Stimulated activated CD4-positive, alpha-beta T cell treated with anti-CD3 and anti-CD28 coated beads, Interleukin-12 subunit alpha, Interleukin-12 subunit beta, amount 100 ng/mL, for 24 hours (primary cell): ENCODE data around the gene IFI44L.
A peak's percentile ranks its signal among the peaks of the same experiment; 100 is the strongest.

Experiments
- DNase-seq, 2 experiments: peaks; one replicate each; pipeline ENCODE4 v3.0.0-alpha.2; 2020; ENCODE audit warnings: low read depth in 2 of 2

Gene IFI44L

DNA sequence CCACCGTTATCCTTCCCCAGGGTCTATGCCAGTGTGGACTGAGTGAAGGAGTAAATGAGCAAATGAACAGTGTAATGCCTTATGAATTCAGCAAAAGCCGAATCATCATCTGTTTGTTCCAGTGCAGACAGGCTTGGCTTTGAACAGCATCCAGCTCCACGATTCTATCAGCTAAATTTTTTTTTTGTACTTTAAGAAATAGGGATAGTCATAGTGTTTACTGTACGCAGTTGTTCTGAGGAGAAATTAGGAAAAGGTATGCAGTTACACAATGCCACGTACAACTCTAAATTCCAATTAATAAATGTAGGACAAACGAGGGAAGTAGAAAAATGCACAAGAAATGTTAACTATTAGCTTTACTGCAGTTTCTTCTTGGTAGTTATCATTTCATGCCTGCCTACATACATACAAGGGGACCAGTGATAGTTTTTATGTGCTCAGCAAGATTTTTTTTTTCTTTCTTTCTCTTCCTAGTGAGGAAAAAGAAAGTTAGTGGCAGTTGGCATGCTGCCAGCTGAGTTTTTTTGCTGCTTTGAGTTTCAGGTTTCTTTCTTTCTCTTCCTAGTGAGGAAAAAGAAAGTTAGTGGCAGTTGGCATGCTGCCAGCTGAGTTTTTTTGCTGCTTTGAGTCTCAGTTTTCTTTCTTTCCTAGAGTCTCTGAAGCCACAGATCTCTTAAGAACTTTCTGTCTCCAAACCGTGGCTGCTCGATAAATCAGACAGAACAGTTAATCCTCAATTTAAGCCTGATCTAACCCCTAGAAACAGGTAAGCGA is at the start of gene IFI44L:
TSS of gene IFI44L (plus strand) at position 646 of the 777 bp plus-strand sequence. CDS start 7,468 bp downstream, outside the sequence.
- DNase-seq: peak; percentile 43 to 46

DNA sequence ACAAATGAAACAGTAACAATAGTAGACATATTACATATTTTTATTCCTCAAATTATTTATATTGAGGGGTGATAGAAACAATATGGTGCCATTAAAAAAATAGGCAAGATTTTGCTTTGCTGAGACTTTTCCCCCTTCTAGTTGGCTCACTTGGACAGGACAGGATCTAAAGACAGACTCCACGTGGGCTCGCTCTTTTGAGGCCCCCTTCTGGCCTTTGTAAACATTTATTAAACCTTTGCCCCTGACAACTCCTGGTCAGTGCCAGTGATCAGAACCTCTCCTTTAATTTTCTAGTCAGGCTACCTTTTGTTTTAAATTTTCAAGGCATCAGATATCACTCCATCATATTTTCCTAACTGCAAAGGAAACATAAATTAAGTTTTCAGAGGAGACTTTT is 49.7 kb upstream of the IFI44L start:
- DNase-seq: no peak

DNA sequence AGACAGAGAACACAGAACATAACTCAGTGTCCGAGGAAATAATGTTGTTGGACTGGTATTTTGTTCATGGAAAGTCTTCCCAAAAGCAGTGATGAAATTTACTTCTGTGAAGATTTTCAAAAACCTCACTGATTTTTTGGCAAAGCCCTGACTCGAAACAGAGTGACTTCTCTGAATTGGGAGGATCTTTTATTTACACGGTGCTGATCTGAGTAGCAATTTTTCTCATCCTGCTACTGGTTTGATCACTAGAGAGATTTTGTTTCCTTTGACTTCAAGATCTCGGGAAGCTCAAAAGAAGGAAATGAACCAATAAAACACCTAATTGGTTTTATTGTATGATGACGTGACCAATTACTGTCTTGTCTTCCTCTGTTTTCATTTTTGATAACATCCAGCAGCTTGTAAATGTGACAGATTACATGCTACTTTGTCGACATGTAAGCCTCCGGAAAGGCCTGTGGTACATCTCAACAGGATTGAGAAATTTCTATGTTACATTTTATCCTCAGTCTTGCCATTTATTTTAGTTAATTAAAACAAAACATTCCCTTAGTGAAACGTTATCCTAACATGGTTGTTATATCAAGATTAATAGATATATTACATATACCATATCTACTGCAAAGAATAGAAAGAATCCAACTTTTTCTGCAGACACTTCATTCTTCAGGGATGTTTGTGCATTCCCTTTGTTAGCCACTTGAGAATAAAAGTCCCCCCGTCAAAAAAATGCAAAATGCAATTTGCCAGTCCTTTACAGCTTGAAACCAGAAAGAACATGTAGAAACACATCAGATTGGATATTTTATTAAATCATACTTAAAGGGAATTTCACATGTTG is 42.8 kb upstream of the IFI44L start:
- DNase-seq: no peak

- DNase-seq: no peak
Observed at GRCh38 chr1:78586572-78586971, 33.7 kb upstream of the IFI44L start.

DNA sequence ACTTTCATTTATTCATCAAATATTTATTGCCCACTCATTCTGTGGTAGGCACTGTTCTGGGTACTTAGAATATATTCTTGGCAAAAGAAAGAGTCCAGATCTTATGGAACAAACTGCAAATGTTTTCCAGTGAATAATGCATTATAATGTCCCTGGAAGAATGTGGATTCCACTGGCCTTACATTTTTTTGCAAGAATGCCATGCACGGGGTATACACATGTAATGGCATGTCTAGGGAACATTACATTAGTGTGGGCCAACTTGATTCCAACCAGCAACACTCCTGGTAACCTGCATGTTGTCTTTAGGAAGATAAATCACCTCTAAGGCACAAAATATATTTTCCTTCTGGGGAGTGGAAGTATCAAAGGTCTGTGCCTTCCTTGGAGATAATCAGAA is 33.0 kb upstream of the IFI44L start:
- DNase-seq: no peak

DNA sequence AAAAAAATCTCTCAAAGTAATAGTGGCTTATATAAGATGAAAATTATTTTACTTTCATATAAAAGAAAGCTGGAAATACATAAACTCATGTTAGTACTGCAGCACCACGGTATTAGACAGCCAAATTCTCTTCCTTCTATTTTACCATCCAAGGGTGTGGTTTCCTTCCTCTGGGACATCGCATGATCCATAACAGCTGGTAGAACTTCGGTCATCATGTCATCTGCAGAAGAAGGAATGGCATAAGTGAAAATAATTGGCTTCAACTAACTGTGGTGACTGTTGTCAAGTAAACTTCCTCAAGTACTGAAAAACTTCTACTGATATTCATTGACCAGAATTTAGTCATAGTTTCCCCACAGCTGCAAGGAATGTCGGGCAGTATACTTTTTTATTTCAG is 28.3 kb upstream of the IFI44L start:
- DNase-seq: no peak

GRCh38 chr1:78599294-78599693 is 21.0 kb upstream of the IFI44L start:
- no peak for DNase-seq

DNA sequence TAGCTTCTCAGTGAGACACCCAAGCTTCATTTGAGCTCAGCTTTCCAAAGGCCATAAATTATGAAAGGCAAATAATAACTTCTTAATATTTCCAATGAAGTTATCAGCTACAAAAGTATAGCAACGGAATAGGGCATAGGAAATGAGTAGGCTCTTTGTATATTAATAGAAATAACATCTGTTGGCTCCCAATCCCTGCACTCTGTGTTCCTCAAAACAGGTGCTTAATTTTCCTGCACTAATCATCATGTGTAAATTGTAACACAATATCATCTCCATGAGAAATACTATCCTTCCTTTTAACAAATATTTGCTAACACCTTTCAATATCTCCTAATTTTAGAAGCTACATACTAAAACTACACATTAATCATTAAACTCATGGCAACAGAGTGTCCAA is 19.2 kb upstream of the IFI44L start:
- no peak for DNase-seq

GRCh38 chr1:78603206-78603605 is 17.0 kb upstream of the IFI44L start:
- DNase-seq: no peak

DNA sequence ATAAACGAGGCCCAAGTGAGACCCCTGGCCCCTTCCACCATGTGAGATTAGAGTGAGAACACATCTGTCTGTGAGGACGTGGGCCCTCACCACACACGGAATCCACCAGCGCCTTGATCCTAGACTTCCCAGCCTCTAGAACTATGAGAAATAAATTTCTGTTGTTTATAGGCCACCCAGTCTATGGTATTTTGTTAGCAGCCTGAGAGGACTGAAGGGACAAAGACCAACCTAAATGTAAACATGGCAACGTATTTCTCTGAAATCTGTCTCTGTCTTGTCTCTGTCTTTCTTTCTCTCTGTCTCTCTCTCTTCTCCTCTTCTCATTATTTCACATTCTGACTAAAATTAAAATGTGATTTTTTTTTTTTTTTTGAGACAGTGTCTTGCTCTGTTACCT is 15.6 kb upstream of the IFI44L start:
- DNase-seq: no peak

- no peak for DNase-seq
Observed at GRCh38 chr1:78606274-78606673, 14.0 kb upstream of the IFI44L start.

DNA sequence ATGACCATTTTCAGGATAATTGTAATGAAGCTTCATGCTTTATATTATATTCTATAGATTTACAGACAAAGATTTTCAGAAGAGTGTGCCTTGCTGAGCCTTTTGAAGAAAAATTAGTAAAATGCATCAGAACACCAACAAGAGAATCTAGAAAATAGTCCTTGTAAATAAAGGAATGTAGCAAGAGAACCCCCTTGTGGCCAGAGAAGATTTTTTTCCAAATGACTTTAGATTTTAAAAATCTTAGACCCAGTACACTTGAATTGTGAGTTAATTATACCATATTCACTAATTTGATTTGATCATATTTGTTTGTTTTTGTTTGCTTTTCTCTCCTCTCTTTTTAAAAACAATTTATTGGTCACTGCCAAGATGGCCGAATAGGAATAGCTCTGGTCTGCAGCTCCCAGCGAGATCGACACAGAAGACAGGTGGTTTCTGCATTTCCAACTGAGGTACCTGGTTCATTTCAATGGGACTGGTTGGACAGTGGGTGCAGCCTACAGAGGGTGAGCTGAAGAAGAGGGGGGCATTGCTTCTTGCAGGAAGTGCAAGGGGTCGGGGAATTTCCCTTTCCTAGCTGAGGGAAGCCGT is 12.8 kb upstream of the IFI44L start:
- DNase-seq: no peak

DNA sequence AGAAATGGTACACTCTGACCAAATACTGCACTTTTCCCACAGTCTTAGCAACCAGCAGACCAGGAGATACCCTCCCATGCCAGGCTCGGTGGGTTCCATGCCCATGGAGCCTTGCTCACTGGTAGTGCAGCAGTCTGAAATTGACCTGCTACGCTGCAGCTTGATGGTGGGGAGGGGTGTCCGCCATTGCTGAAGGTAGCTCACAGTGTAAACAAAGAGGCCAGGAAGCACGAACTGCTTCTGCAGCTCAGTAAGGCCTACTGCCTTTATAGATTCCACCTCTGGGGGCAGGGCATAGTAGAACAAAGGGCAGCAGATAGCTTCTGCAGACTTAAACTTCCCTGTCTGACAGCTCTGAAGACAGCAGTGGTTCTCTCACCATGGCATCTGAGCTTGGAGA is 12.3 kb upstream of the IFI44L start:
- no peak for DNase-seq

- peak; percentile 10 to 19 for DNase-seq
Observed at GRCh38 chr1:78617615-78618026, 2.6 kb upstream of the IFI44L start.

- no peak for DNase-seq
Observed at GRCh38 chr1:78619032-78619431, 1.2 kb upstream of the IFI44L start.

- DNase-seq: no peak
Observed at GRCh38 chr1:78619446-78619802, 824 bp upstream of the IFI44L start.

DNA sequence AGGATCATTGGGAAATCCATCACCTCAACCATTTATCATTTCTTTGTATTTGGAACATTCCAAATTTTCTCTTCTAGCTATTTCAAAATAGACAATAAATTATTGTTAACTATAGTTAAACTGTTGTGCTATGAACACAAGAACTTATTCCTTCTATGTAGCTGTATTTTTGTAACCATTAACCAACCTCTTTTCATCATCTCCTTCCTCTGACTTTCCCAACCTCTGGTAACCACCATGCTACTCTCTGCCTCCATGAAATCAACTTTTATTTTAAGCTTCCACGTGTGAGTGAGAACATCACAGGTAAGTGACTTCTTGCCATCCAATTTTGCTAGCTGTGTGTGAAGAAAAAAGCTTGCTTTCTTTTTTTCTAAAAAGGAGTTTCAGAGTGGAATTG is 418 bp downstream of the IFI44L start:
- no peak for DNase-seq

GRCh38 chr1:78622548-78622947 is 2.3 kb downstream of the IFI44L start:
- no peak for DNase-seq

- DNase-seq: no peak
Observed at GRCh38 chr1:78624035-78624434, 3.8 kb downstream of the IFI44L start.

- DNase-seq: no peak
Observed at GRCh38 chr1:78627321-78627720, 7.1 kb downstream of the IFI44L start.

DNA sequence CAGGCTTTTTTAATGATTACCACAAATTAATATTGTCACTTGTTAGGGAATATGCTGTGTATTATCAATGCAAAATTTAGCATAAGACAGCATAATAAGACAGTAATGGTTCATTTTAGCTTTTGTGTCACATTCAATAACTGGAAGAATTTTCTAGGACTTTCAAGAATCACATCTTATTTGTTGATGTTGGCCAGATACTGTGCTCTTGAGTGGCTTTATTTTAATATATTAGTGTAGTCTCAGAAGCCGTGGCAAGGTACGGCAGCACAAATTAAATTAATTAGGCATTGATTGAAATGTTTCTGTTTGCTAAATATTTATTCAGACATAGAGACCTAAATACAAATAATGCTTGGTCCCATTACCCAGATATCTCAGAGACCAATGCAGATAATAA is 10.4 kb downstream of the IFI44L start:
- DNase-seq: no peak

- DNase-seq: no peak
Observed at GRCh38 chr1:78633209-78633608, 13.0 kb downstream of the IFI44L start.

- no peak for DNase-seq
Observed at GRCh38 chr1:78640462-78640861, 20.2 kb downstream of the IFI44L start.
